ENCODE measurements around the gene H3-3A. TPM values are rescaled to one million over a fixed set of nuclear protein-coding genes. Genes with fewer than 3 reads are reported as not detected.

Gene H3-3A
- total RNA-seq, 4 donors from 2014 or later: 202 to 340 (median 291) TPM

GRCh38 chr1:226117330-226117729, 54.8 kb downstream of the H3-3A start:
- DNase-seq: no peak
- no peak for TF ChIP-seq CTCF (IDR thresholded peaks at IDR 0.05)
- H3K9me3 ChIP-seq: no peaks in the 10 kb centered on the region
- H3K4me3 ChIP-seq: no peak overlapping the region
- no peaks in the 10 kb centered on the region for H3K36me3 ChIP-seq
- H3K27me3 ChIP-seq: no peaks in the 10 kb centered on the region
- H3K27ac ChIP-seq: no peak overlapping the region
- H3K4me1 ChIP-seq: peaks cover 0 to 9% (median 7%) of the 10 kb centered on the region in 4 donors

GRCh38 chr1:226118357-226118756, 55.8 kb downstream of the H3-3A start:
- Histone ChIP-seq H3K27ac (no peak overlapping the region), H3K4me3 (no peak overlapping the region), H3K9me3 (no peaks in the 10 kb centered on the region), H3K36me3 (no peaks in the 10 kb centered on the region), H3K27me3 (no peaks in the 10 kb centered on the region), H3K4me1 (peaks cover 0 to 19% (median 9%) of the 10 kb centered on the region in 4 donors)
- no peak for TF ChIP-seq POLR2A (IDR thresholded peaks at IDR 0.05)
- no peak for TF ChIP-seq CTCF (IDR thresholded peaks at IDR 0.05)
- no peak for DNase-seq

GRCh38 chr1:226119169-226119568, 56.7 kb downstream of the H3-3A start:
- DNase-seq: no peak
- no peak overlapping the region for H3K4me3 ChIP-seq
- peaks cover 0 to 27% (median 12%) of the 10 kb centered on the region in 4 donors for H3K4me1 ChIP-seq
- H3K27me3 ChIP-seq: no peaks in the 10 kb centered on the region
- no peaks in the 10 kb centered on the region for H3K9me3 ChIP-seq
- H3K27ac ChIP-seq: no peak overlapping the region
- TF ChIP-seq CTCF (IDR thresholded peaks at IDR 0.05) (no peak), POLR2A (IDR thresholded peaks at IDR 0.05) (no peak)
- no peaks in the 10 kb centered on the region for H3K36me3 ChIP-seq

GRCh38 chr1:226120398-226120797, 57.9 kb downstream of the H3-3A start:
- no peak overlapping the region for H3K4me3 ChIP-seq
- H3K27ac ChIP-seq: no peak overlapping the region
- DNase-seq: peak in 1 of 3 donors; percentile 32

GRCh38 chr1:226121049-226121586, 58.6 kb downstream of the H3-3A start:
- no peak for DNase-seq
- no peaks in the 10 kb centered on the region for H3K27me3 ChIP-seq
- TF ChIP-seq CTCF (IDR thresholded peaks at IDR 0.05): no peak
- no peaks in the 10 kb centered on the region for H3K36me3 ChIP-seq
- H3K4me1 ChIP-seq: peaks cover 0 to 36% (median 12%) of the 10 kb centered on the region in 4 donors
- H3K9me3 ChIP-seq: no peaks in the 10 kb centered on the region
- peak overlapping the region; percentile 95 to 99 (median 98) for H3K27ac ChIP-seq
- peak overlapping the region; percentile 76 to 89 (median 80) for H3K4me3 ChIP-seq

More at GRCh38 chr1:226120398-226120797, 57.9 kb downstream of the H3-3A start:
- Histone ChIP-seq H3K36me3 (no peaks in the 10 kb centered on the region), H3K27me3 (no peaks in the 10 kb centered on the region), H3K9me3 (no peaks in the 10 kb centered on the region), H3K4me1 (peaks cover 0 to 36% (median 12%) of the 10 kb centered on the region in 4 donors)
- TF ChIP-seq CTCF (IDR thresholded peaks at IDR 0.05) (no peak), POLR2A (IDR thresholded peaks at IDR 0.05) (no peak)

Other genes starting within 250 kb of the H3-3A start
- gene TMEM63A, start 180.3 kb upstream of the H3-3A start, total RNA-seq: 100 to 1,000 TPM in 3 of 4 donors, 10 to 100 TPM in 1; 77.8 to 339 (median 275) TPM
- 10 to 100 TPM in 1 of 4 donors, 1 to 10 TPM in 3; 1.5 to 15.6 (median 5.6) TPM for gene LEFTY1, start 173.6 kb upstream of the H3-3A start, total RNA-seq
- 10 to 100 TPM; 31.1 to 46.2 (median 35.5) TPM for gene PYCR2, start 138.5 kb upstream of the H3-3A start, total RNA-seq
- not detected for gene LEFTY2, start 121.5 kb upstream of the H3-3A start, total RNA-seq
- 10 to 100 TPM; 10.9 to 22.3 (median 15.8) TPM for gene SDE2, start 63.4 kb upstream of the H3-3A start, total RNA-seq
- 10 to 100 TPM; 24.1 to 36.3 (median 32.8) TPM for gene ACBD3, start 124.0 kb downstream of the H3-3A start, total RNA-seq
- gene MIXL1, start 160.9 kb downstream of the H3-3A start, total RNA-seq: not detected
- gene LIN9, start 246.4 kb downstream of the H3-3A start, total RNA-seq: 1 to 10 TPM; 2.5 to 6.6 (median 4.2) TPM

Data from Peyer's patch (tissue), 4 donors.